Endothelial cell of umbilical vein (primary cell): ENCODE data around the gene RFLNA. TPM values are rescaled to one million over a fixed set of nuclear protein-coding genes. Genes with fewer than 3 reads are reported as not detected.

Experiments used
- BruUV-seq: library from RNA; stranded (reverse); fragments of 400-500 nt; replicated peaks from 2 replicates; lab custom pipeline; 2021; lab: Mats Ljungman, UMichigan
- CTCF ChIA-PET: fragments of 300-600, 350-600 bp; sonication (Branson Sonifier 250); formaldehyde crosslinking; loops from one replicate; lab custom pipeline; 2021; ENCODE audit warnings: antibody characterized with exemption, inconsistent platforms; lab: Charles Lee
- POLR2A ChIA-PET: fragments of 300-600, 350-600 bp; sonication (Branson Sonifier 250); formaldehyde crosslinking; loops from one replicate; lab custom pipeline; 2021; ENCODE audit warnings: antibody characterized with exemption, inconsistent platforms; lab: Charles Lee
- DNase-seq: peaks from one replicate; pipeline ENCODE4 v3.0.0-alpha.2; 2011; ENCODE audit warnings: low read depth, low spot score
- FAIRE-seq: peaks from 2 replicates; lab custom pipeline; 2011; peaks lifted over from hg19 to GRCh38; lab: Jason Lieb, UNC
- H2AFZ ChIP-seq: 2 replicates; pipeline ENCODE4 v1.6.0; 2012; ENCODE audit warnings: low read depth, low read length, control low read depth, inconsistent platforms
- H3K27ac ChIP-seq: 2 replicates; pipeline ENCODE4 v1.5.1; 2011; ENCODE audit warnings: low read depth, mild to moderate bottlenecking, control low read depth, low read length, moderate library complexity; ENCODE audit not compliant: insufficient read depth
- H3K27me3 ChIP-seq, 2 experiments: 2 replicates each; pipeline versions ENCODE4 v1.6.0 to v1.6.1; 2011; ENCODE audit warnings: low read length in 2 of 2, mixed read lengths in 1 of 2; ENCODE audit not compliant: control insufficient read depth in 2 of 2, insufficient read depth in 2 of 2
- H3K36me3 ChIP-seq, 2 experiments: 2 replicates in 1 of 2; 3 replicates in 1 of 2; pipeline ENCODE4 v1.5.1; 2011; ENCODE audit warnings: low read length in 2 of 2, mild to moderate bottlenecking in 1 of 2, moderate library complexity in 1 of 2; ENCODE audit not compliant: control insufficient read depth in 2 of 2, insufficient read depth in 2 of 2; ENCODE audit errors: extremely low read depth in 1 of 2
- H3K4me1 ChIP-seq: 3 replicates; pipeline ENCODE4 v1.5.1; 2011; ENCODE audit warnings: mild to moderate bottlenecking, low read length; ENCODE audit not compliant: control insufficient read depth, insufficient read depth; ENCODE audit errors: extremely low read depth
- H3K4me2 ChIP-seq: 2 replicates; pipeline ENCODE4 v1.6.1; 2011; ENCODE audit warnings: low read length, control low read depth, mixed read lengths; ENCODE audit not compliant: insufficient read depth
- H3K4me3 ChIP-seq, 3 experiments: fragments of 200-600 bp in 1 of 3; sonication (generic), shearing (Covaris generic) in 1 of 3; replicated peaks in 1 of 3; 2 replicates each; pipeline ENCODE4 v1.5.1; 2011 to 2016; ENCODE audit warnings: control low read depth in 3 of 3, low read length in 3 of 3, mild to moderate bottlenecking in 2 of 3, inconsistent platforms in 1 of 3, low read depth in 1 of 3, moderate library complexity in 1 of 3; ENCODE audit not compliant: insufficient read depth in 1 of 3
- H3K79me2 ChIP-seq: 2 replicates; pipeline ENCODE4 v1.6.0; 2012; ENCODE audit warnings: low read length, inconsistent platforms; ENCODE audit not compliant: control insufficient read depth, insufficient read depth
- H3K9ac ChIP-seq: replicated peaks from 2 replicates; pipeline ENCODE3; 2011; ENCODE audit warnings: low read length, control low read depth; ENCODE audit not compliant: insufficient read depth; ENCODE audit errors: extremely low read depth
- H3K9me1 ChIP-seq: replicated peaks from 3 replicates; pipeline ENCODE4 v1.6.0; 2011; ENCODE audit warnings: mild to moderate bottlenecking, low read length; ENCODE audit not compliant: control insufficient read depth, insufficient read depth; ENCODE audit errors: extremely low read depth
- H3K9me3 ChIP-seq: replicated peaks from 2 replicates; pipeline ENCODE4 v1.5.1; 2012; ENCODE audit warnings: low read length, inconsistent platforms; ENCODE audit not compliant: control insufficient read depth, insufficient read depth
- H4K20me1 ChIP-seq: replicated peaks from 2 replicates; pipeline ENCODE3; 2011; ENCODE audit warnings: mild to moderate bottlenecking, low read length; ENCODE audit not compliant: control insufficient read depth, insufficient read depth; ENCODE audit errors: extremely low read depth
- EZH2 ChIP-seq: IDR thresholded peaks from 2 replicates; pipeline ENCODE4 v1.6.1; 2012; ENCODE audit warnings: borderline replicate concordance, low read depth, mild to moderate bottlenecking, moderate library complexity, low read length, inconsistent platforms; ENCODE audit not compliant: severe bottlenecking
- FOS ChIP-seq: IDR thresholded peaks from 2 replicates; pipeline ENCODE4 v1.6.1; 2011; ENCODE audit warnings: mild to moderate bottlenecking, low read length, moderate library complexity, borderline replicate concordance; ENCODE audit not compliant: insufficient read depth
- GATA2 ChIP-seq: IDR thresholded peaks from 2 replicates; pipeline ENCODE4 v1.7.0; 2011; ENCODE audit warnings: low read depth, mild to moderate bottlenecking, moderate library complexity, mixed read lengths, low read length; ENCODE audit not compliant: insufficient read length, insufficient read depth
- JUN ChIP-seq: IDR thresholded peaks from 2 replicates; pipeline ENCODE4 v1.6.1; 2011; ENCODE audit warnings: borderline replicate concordance, low read depth; ENCODE audit not compliant: insufficient read length, insufficient read depth
- MYC ChIP-seq: IDR thresholded peaks from one replicate; pipeline ENCODE4 v1.6.1; 2011; ENCODE audit warnings: mild to moderate bottlenecking, low read depth, low read length
- POLR2A ChIP-seq: IDR thresholded peaks from 2 replicates; pipeline ENCODE4 v1.6.1; 2012; ENCODE audit warnings: low read depth, mild to moderate bottlenecking, control low read depth, low read length
- POLR2AphosphoS5 ChIP-seq: IDR thresholded peaks from 2 replicates; pipeline ENCODE4 v1.6.1; 2012; ENCODE audit warnings: low read depth, mild to moderate bottlenecking, control low read depth, low read length, moderate library complexity; ENCODE audit not compliant: insufficient read depth
- dilution Hi-C: fragments of 300-500 bp; cut with MboI; formaldehyde crosslinking; loops from one replicate; pipeline ENCODE4 v1.15.0; 2019; ENCODE audit warnings: low sequenced_read_pairs; ENCODE audit not compliant: extremely low pct_ligation_motif_present
- intact Hi-C: fragments of 100-400 bp; cut with micrococcal nuclease; formaldehyde crosslinking; loops from one replicate; pipeline ENCODE4 v1.10.0; 2022
- polyA plus RNA-seq, 4 experiments: library from polyadenylated mRNA; depleted of rRNA in 3 of 4; stranded (reverse) in 3 of 4; unstranded in 1 of 4; fragments of >200 nt; gene quantifications; 2 replicates each; pipeline versions ENCODE4 v1.2.1 to v1.2.3, GENCODE V29; 2011 to 2012; ENCODE audit warnings: missing spikeins in 1 of 4
- total RNA-seq: library from RNA; stranded (reverse); gene quantifications from 2 replicates; pipeline ENCODE4 v1.2.3, GENCODE V29; 2021
- TF ChIP-seq, protein P1 (sequence below): IDR thresholded peaks from 2 replicates; pipeline ENCODE4 v1.6.1; 2011; ENCODE audit not compliant: insufficient read depth, insufficient read length
- TF ChIP-seq, protein P2 (sequence below), 2 donors: IDR thresholded peaks; 1 replicate in 1 of 2; 2 replicates in 1 of 2; pipeline ENCODE4 v1.5.1; 2011; ENCODE audit warnings: low read length in 2 of 2, mild to moderate bottlenecking in 2 of 2, moderate library complexity in 2 of 2, control low read depth in 1 of 2, inconsistent platforms in 1 of 2, low read depth in 1 of 2; ENCODE audit not compliant: insufficient read depth in 1 of 2; ENCODE audit errors: extremely low read depth in 1 of 2

The RFLNA gene
- total and polyA plus RNA-seq, 2 donors (not counting 3 experiments of a cell fraction or from before 2014, with no cell fraction given): 19.7 to 24.5 TPM

DNA sequence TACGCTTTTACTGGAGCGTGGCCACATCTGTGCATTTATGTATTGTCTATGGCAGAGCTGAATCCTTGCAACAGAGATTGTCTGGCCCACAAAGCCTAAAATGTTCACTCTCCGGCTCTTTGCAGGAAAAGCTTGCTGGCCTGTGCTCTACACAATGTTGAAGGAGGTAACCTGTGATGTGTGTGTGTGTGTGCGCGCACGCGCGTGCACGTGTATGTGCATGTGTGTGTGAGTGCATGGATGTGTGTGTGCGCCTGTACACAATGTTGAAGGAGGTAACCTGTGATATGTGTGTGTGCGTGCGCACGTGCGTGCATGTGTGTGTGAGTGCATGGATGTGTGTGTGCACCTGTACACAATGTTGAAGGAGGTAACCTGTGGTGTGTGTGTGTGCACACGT, 62.7 kb downstream of the RFLNA start:
- no peak overlapping the region for H3K4me3 ChIP-seq
- intact Hi-C loops: loop anchor here (5.0 kb wide), 1 partner anchor 110 kb away; no protein-coding TSS in a partner anchor
- H2AFZ ChIP-seq: no peak overlapping the region
- no peaks in the 10 kb centered on the region for H4K20me1 ChIP-seq
- peaks cover 21% of the 10 kb centered on the region for H3K79me2 ChIP-seq
- FAIRE-seq: no peak
- peaks cover 10 to 75% of the 10 kb centered on the region in 2 experiments for H3K36me3 ChIP-seq
- ChIA-PET CTCF (interaction anchor here (1.6 to 1.8 kb wide), 2 partner anchors 9 to 22 kb away, joined by 3 to 6 read pairs; no protein-coding TSS in a partner anchor), POLR2A (no interaction called here)
- DNase-seq: no peak
- no TSS peak for BruUV-seq
- no peak overlapping the region for H3K27ac ChIP-seq
- H3K4me2 ChIP-seq: no peak overlapping the region
- H3K9ac ChIP-seq: no peak overlapping the region
- TF ChIP-seq JUN: no peak
- no peak for TF ChIP-seq FOS
- no peak for TF ChIP-seq MYC
- no peak for TF ChIP-seq POLR2AphosphoS5
- TF ChIP-seq, protein P1, sequence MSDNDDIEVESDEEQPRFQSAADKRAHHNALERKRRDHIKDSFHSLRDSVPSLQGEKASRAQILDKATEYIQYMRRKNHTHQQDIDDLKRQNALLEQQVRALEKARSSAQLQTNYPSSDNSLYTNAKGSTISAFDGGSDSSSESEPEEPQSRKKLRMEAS: no peak
- TF ChIP-seq EZH2: no peak
- TF ChIP-seq, protein P2, sequence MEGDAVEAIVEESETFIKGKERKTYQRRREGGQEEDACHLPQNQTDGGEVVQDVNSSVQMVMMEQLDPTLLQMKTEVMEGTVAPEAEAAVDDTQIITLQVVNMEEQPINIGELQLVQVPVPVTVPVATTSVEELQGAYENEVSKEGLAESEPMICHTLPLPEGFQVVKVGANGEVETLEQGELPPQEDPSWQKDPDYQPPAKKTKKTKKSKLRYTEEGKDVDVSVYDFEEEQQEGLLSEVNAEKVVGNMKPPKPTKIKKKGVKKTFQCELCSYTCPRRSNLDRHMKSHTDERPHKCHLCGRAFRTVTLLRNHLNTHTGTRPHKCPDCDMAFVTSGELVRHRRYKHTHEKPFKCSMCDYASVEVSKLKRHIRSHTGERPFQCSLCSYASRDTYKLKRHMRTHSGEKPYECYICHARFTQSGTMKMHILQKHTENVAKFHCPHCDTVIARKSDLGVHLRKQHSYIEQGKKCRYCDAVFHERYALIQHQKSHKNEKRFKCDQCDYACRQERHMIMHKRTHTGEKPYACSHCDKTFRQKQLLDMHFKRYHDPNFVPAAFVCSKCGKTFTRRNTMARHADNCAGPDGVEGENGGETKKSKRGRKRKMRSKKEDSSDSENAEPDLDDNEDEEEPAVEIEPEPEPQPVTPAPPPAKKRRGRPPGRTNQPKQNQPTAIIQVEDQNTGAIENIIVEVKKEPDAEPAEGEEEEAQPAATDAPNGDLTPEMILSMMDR (IDR thresholded peaks at IDR 0.05; ENCODE audit: extremely low read depth in 1 of 2, insufficient read depth in 1 of 2, low read depth in 1 of 2, low read length in 2 of 2): no peak
- no peak for TF ChIP-seq POLR2A
- TF ChIP-seq GATA2: no peak
- no peaks in the 10 kb centered on the region for H3K9me3 ChIP-seq
- peaks cover 6% of the 10 kb centered on the region for H3K4me1 ChIP-seq
- dilution Hi-C loops: no loop called here
- H3K27me3 ChIP-seq: no peaks in the 10 kb centered on the region
- H3K9me1 ChIP-seq: no peaks in the 10 kb centered on the region
